Upper lobe of right lung (tissue), 1 donor: ENCODE results near the gene FABP2. TPM values are rescaled to one million over a fixed set of nuclear protein-coding genes. Genes with fewer than 3 reads are reported as not detected.
"Not testable (repeated sequence)": the region's sequence is repeated elsewhere in the genome, so short reads cannot be mapped to it uniquely, and the experiment has no call there.

ENCODE experiments used
- ATAC-seq: fragments of 200-7000 bp; cut with Tn5 transposase; one replicate; pipeline ENCODE4 v1.9.1; 2020; ENCODE audit warnings: mild to moderate bottlenecking, moderate library complexity
- DNase-seq: peaks from one replicate; pipeline ENCODE4 v3.0.0-alpha.2; 2020
- H3K27ac ChIP-seq: fragments of 200-600 bp; one replicate; pipeline ENCODE4 v1.8.0; 2022
- H3K27me3 ChIP-seq: fragments of 200-600 bp; one replicate; pipeline ENCODE4 v1.8.0; 2022; ENCODE audit warnings: mild to moderate bottlenecking
- H3K36me3 ChIP-seq: fragments of 200-600 bp; one replicate; pipeline ENCODE4 v1.8.0; 2022
- H3K4me1 ChIP-seq: fragments of 200-600 bp; one replicate; pipeline ENCODE4 v1.8.0; 2022
- H3K4me3 ChIP-seq: fragments of 200-600 bp; one replicate; pipeline ENCODE4 v1.8.0; 2022; ENCODE audit warnings: mild to moderate bottlenecking
- H3K9me3 ChIP-seq: fragments of 200-600 bp; one replicate; pipeline ENCODE4 v1.8.0; 2022
- CTCF ChIP-seq: fragments of 200-600 bp; IDR thresholded peaks from one replicate; pipeline ENCODE4 v1.8.0; 2022; ENCODE audit warnings: antibody characterized with exemption
- intact Hi-C: fragments of 100-400 bp; cut with DNase I; formaldehyde crosslinking; loops from one replicate; pipeline ENCODE4 v1.11.0; 2022
- total RNA-seq: library from RNA; stranded (reverse); fragmentation: NEBNext Ultra II Directional; extraction: Animal tissue kit (Norgen Biotek cat#: 25700); gene quantifications from one replicate; pipeline ENCODE4 v1.2.1, GENCODE V29; 2021
- donor health status: DM: no; HTN: yes; CAD: no; lungs with severe emphysema.

FABP2 gene
- total RNA-seq, 1 donor from 2014 or later, result not detected

DNA sequence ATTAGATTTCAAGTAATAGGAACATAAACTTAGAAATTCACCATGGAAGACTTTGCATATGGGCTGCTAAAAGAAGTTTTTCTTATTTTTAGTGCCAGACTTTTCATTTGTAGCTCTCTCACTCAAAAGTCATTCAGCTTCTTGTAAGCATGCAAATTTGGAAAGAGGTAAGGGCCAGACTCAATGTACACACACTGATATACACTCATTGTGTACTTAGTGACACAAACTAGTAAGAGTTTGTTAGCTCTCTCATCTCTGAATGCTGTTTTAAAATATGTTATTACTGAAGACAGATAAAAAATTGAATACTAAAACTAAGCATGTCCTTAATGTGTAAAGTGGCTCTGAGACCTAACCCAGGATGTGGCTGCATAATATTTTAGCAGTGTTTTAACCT is 18.0 kb upstream of the FABP2 start:
- H3K27ac ChIP-seq, H3K4me1 ChIP-seq, H3K36me3 ChIP-seq, H3K4me3 ChIP-seq, DNase-seq, intact Hi-C loops, H3K27me3 ChIP-seq, H3K9me3 ChIP-seq, ATAC-seq: not testable (repeated sequence)

DNA sequence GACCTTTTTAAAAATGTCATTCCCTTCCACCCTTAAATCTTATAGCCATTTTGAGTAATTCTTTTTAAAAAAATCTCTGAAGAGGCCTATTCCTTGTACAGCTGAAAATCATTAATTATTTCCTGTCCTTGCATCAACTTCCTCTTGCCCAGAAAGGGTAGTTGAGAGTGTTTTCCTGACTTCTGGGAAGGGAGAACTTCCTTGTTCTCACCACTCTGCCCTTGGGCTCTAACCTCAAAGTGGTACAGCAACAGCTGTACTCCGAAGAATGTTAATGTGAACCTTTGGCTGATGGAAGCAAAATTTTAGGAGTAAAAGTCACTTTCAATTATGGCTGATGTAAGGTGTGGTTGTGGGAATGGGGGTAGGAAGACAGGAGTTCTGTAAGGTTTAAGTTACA is 15.1 kb upstream of the FABP2 start:
- intact Hi-C loops, result no loop called here
- H3K27ac ChIP-seq, result peak overlapping the region; percentile 47
- ATAC-seq, result peak; percentile 93

GRCh38 chr4:119336332-119336979 is 14.5 kb upstream of the FABP2 start:
- H3K27me3 ChIP-seq, intact Hi-C loops, H3K4me3 ChIP-seq, DNase-seq, H3K36me3 ChIP-seq, H3K4me1 ChIP-seq, H3K9me3 ChIP-seq: not testable (repeated sequence)
- H3K27ac ChIP-seq, result peak overlapping the region; percentile 47
- peak; percentile 78 for ATAC-seq

More for the DNA sequence above, 15.1 kb upstream of the FABP2 start:
- no peaks in the 10 kb centered on the region for H3K9me3 ChIP-seq
- no peaks in the 10 kb centered on the region for H3K27me3 ChIP-seq
- H3K4me1 ChIP-seq, result peaks cover 3% of the 10 kb centered on the region
- no peak for TF ChIP-seq CTCF
- H3K4me3 ChIP-seq, result no peak overlapping the region
- no peaks in the 10 kb centered on the region for H3K36me3 ChIP-seq
- no peak for DNase-seq

GRCh38 chr4:119329835-119330620 is 8.1 kb upstream of the FABP2 start:
- ATAC-seq, result no peak
- no peaks in the 10 kb centered on the region for H3K9me3 ChIP-seq
- no peak for DNase-seq
- no peaks in the 10 kb centered on the region for H3K27me3 ChIP-seq
- no peak for TF ChIP-seq CTCF
- H3K36me3 ChIP-seq, result no peaks in the 10 kb centered on the region
- no peak overlapping the region for H3K4me3 ChIP-seq
- no peaks in the 10 kb centered on the region for H3K4me1 ChIP-seq
- no peak overlapping the region for H3K27ac ChIP-seq
- intact Hi-C loops, result no loop called here

- ATAC-seq (no peak), DNase-seq (no peak)
- H3K9me3 ChIP-seq, result no peaks in the 10 kb centered on the region
Measured at GRCh38 chr4:119328695-119329094, 6.8 kb upstream of the FABP2 start.

DNA sequence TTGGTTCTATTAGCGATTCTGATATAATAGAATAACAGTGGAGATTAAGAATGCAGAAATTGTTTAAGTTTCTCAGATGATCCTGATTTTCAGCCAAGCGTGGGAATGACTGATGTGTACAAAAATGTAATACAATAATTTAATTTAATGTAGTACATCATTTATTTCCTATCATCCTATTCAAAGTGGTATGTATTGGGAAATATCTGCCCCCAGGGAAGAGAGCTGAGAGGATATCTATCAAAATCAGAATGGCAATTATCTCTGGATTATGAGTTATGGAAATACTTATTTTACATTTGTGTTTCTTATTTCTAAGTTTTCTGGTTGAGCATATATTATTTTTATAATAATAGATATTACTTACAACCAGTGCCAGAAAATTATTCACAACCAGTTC is 3.9 kb downstream of the FABP2 start:
- intact Hi-C loops, result no loop called here
- H3K9me3 ChIP-seq, result no peaks in the 10 kb centered on the region
- no peak overlapping the region for H3K27ac ChIP-seq
- no peak for ATAC-seq
- no peaks in the 10 kb centered on the region for H3K36me3 ChIP-seq
- no peak for DNase-seq
- H3K27me3 ChIP-seq, result no peaks in the 10 kb centered on the region
- H3K4me1 ChIP-seq, result no peaks in the 10 kb centered on the region
- no peak for TF ChIP-seq CTCF
- no peak overlapping the region for H3K4me3 ChIP-seq

More at GRCh38 chr4:119328695-119329094, 6.8 kb upstream of the FABP2 start:
- no peaks in the 10 kb centered on the region for H3K4me1 ChIP-seq
- intact Hi-C loops, result no loop called here
- no peak overlapping the region for H3K27ac ChIP-seq
- H3K4me3 ChIP-seq, result no peak overlapping the region
- no peaks in the 10 kb centered on the region for H3K27me3 ChIP-seq
- TF ChIP-seq CTCF, result no peak
- no peaks in the 10 kb centered on the region for H3K36me3 ChIP-seq
